ENCODE measurements around the gene FNDC10.
"Not testable (repeated sequence)": the region's sequence is repeated elsewhere in the genome, so short reads cannot be mapped to it uniquely, and the experiment has no call there.

The FNDC10 gene

DNA sequence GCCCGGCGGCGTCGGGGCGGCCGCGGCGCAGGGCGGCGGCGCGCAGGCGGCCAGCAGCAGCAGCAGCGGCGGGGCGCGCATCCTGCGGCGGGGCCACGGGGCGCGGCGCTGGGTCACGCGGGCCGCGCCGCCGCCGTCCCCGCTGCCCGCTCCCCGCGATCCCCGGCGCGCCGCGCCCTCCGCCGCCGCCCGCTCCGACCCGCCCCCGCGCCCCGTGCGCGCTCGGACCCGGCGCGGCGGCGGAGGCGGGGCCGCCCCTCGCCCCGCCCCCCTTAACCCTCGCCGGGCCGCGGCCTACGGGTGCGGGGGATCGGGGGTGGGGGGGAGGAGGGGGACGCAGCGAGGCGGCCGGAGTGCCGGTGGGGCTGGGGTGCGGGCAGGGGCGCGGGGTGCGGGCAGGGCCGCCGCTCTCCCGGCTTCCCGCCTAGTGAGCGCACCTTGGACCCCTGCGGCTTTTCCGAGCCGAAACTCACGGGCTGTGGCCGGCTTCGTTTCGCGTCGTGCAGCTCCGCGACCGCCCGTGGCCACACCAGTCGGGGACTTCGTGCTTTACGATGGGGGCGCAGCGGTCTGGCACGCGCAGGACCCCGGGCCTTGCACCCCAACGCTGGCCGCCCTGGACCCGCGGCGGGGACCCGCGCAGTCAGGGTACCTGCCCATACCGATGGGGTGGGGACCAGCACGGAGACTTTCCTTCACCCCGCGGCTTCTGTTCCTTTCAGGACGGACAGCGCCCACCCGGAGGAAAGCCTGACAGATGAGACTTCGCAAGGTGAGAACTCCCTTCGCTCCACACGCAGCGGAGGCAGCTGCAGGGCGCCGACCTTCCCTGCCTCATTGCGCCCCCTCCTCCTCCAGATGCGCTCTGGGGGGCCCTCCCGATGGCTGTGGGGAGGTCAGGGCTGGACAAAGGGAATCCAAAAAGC is at the start of gene FNDC10:
TSS of gene FNDC10 (minus strand) at position 201 of the 926 bp plus-strand sequence. CDS start at position 81, 120 bp downstream.
- no peak for DNase-seq

DNA sequence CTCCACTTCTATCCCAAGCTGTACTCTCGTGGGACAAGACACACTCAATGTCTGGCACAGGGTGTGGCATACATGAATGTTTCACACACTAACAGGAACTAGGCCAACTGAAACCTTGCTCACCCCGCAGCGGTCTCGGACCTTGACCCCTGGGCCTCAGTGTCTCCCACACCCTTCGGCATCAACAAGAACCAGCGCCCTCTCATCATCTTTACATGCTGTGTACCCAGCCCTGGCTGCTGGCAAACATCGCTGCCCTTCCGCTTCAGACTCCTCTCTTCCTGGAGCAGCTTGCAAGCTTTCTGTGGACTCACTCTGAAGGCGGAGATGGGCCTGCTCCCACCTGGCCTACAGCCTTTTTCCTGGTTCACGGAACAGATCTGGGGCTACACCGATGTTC is 48.3 kb upstream of the FNDC10 start:
- DNase-seq = not testable (repeated sequence)

- not testable (repeated sequence) for DNase-seq
Measured at GRCh38 chr1:1647567-1648241, 47.8 kb upstream of the FNDC10 start.

DNA sequence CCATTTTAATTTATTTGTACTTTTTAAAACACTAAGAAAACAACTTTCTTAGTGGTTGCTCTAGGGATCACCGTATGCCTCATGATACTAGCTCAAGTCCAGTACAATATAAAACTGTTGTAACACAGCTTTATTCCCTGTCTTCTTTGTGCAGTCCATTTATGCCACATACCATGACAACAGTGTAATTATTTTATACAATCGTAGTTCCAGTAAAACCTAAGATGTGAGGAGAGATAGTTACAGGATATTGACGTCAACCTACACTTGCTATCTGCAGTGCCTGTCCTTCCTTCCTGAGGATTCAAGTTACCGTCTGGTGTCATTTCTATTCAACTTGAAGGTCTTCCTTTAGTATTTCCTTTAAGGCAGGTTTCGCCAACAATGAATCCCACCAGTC is 46.4 kb upstream of the FNDC10 start:
- DNase-seq = not testable (repeated sequence)

GRCh38 chr1:1640711-1641461 is 41.0 kb upstream of the FNDC10 start:
- not testable (repeated sequence) for DNase-seq

DNA sequence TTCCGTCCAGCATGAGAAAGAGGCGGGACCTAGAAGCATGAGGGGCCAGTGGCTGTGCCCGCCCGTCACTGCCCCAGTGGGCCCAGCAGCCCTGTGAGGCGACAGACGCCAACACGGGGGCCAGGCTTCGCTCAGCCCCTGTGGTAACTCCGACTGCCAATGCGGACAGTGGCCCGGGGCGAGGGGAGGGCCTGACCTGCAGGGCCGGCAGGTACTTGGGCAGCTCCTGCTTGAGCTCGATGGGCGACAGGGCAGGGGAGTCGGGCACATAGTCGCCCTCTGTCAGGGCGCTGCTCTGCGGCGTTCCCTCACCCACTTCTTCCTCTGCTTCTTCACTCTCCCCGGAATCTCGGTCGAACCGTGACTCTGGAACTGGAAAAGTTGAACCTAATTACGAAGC is 40.1 kb upstream of the FNDC10 start:
- DNase-seq = not testable (repeated sequence)

DNA sequence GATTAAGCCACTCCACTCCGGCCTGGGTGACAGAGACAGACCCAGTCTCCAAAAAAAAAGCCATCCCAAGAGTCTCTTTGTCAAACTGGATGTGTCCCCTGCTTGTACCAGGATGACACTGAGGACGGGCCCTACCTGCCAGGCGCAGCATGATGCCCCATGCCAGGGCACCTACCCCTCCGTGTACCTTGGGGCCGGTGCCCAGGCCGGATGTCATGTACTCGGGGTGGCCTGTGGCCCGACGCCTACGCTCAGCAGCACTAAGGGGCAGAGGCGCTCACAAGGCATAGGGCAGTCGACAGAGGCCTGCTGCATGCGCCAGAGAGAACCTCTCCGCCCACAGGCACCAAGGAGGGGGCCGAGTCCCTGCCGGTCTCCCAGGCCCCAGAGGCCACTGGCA is 39.4 kb upstream of the FNDC10 start:
- not testable (repeated sequence) for DNase-seq

DNA sequence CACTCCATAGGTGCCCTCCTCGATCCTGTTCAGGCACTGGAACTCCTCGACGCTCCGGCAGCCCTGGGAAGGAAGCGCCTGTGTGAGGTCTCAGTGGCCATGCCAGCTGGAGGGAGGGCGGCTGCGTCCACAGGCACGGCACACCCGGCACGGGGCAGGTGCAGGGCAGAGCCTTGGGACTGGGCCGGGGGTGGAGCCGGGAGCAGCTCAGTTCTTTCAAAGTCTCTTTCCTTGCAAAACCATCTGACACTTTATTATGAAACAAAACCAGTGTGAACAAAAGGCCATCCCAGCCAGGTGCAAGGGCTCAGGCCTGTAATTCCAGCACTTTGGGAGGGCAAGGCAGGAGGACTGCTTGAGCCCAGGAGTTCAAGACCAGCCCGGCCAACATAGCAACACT is 38.6 kb upstream of the FNDC10 start:
- DNase-seq = not testable (repeated sequence)

DNA sequence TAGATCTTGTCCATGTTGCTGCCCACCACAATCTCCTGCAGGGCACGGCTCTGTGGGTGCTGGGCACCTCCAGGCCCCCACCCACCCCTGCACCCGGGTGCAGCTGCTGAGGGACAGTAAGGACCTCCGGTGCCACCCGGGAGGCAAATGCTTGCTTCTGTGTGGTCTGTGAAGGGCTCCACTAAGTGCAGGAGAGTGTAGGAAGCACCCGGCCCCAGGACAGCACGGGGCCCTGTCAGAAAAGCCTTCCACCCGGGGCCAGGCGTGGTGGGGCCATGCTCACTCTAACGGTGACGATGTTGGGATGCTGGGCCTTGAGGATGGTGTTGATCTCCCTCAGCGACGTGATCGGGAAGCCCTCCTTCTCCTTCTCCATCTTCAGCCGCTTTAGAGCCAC is 37.5 kb upstream of the FNDC10 start:
- DNase-seq = not testable (repeated sequence)

DNA sequence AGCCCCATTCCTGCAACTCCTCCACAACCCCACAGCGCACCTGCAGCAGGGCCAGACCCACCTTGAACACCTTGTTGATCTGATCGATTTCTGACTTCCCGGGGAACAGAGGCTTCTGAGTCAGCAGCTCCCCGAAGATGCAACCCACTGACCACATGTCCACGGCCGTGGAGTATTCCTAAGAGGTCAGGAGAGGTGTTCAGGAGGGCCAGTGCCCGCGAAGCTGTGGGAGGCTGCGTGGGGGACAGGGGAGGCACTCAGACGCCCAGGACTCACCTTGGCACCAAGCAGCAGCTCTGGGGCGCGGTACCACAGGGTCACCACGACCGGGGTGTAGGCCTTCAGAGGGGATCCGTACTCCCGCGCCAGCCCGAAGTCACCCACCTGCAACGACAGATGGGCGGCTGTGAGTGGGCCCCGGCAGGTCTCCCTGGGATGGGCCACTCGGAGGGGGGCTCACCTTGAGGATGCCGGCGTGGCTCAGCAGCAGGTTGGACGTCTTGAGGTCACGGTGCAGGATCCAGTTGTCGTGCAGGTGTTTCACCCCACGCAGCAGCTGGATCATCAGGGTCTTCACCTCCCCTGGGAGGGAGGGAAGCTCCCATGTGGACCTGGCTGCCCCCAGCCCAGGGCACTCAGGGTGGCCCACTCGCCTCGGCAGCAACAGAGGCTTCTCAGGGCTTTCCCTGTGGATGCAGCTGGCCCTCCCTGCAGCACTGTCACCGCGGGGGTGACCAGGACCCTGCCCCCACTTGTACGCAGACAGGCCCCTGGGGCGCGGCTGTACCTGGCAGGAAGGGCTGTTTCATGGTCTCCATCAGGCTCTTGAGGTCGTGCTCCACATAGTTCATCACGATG is 36.9 kb upstream of the FNDC10 start:
- not testable (repeated sequence) for DNase-seq

GRCh38 chr1:1634613-1635012 is 34.7 kb upstream of the FNDC10 start:
- DNase-seq = not testable (repeated sequence)

DNA sequence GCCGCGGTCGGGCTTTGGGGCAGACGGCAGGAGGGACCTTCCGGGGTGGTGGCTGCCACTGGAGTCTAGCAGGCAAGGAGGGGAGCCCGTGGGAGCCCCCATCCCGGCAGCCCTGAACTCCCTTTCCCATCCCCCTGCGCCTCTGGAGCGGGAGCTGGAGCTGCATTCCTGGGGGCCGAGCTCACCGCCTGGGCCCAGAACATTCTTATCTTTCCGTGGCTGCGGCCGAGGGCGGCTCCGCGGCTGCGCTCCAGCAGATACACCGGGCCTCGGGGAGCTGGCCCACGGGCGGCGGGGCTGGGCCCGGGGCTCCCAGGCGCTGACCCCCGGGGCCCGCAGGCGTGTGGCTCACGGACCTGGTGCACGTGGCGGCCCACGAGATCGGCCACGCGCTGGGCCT is 33.5 kb upstream of the FNDC10 start:
- DNase-seq = not testable (repeated sequence)

GRCh38 chr1:1631782-1632420 is 32.0 kb upstream of the FNDC10 start, which contains the start of gene MMP23B:
MMP23B (plus strand) TSS chr1:1632173; CDS start chr1:1632219, 46 bp downstream.
- DNase-seq = no peak

DNA sequence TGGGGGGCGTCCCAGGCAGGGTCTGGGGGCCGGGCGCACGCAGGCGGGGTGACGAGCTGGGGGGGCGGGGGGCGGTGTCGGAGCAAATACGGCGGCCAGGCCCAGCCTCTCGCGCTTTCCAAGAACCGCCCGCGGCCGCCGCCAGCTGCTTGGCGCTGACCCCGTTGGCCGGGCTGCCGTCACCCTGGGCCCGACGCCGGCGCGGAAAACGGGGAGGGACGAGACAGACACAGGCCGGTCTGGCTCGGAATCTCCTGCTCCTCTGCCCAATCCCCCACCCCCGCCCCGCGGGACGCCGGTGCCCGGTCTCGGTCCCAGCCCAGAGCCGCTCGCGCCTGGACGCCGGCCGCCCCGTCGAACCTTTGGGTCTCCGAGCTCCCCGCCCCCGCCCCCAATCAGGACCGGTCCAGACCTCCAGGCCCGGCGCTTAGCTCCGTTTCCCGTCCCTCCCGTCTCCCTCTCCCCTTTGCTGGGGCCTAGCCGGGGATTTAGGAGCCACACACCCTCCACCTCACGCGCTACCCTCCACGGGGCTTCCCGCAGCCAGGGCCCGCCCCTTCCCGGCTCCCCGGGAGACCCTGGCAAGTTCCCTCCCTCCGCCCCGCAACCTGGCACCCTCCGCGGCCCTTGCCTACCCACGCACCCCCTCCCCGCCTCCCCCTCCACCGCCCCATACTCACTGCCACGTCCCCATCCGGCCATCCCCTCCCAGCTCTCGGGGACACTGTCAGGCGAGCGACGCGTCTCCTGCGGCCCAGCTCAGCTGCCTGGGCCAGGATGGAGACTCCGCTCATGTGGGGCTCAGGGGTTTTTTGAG is 31.2 kb upstream of the FNDC10 start:
- DNase-seq = peak; percentile 58

- DNase-seq = peak; percentile 97
Measured at GRCh38 chr1:1630191-1630964, 30.4 kb upstream of the FNDC10 start.

- DNase-seq = peak; percentile 92
Measured at GRCh38 chr1:1629430-1630190, 29.7 kb upstream of the FNDC10 start.

- DNase-seq = peak; percentile 55
Measured at GRCh38 chr1:1628754-1629429, 29.0 kb upstream of the FNDC10 start.
